GM12872 (cell line): Measurements from ENCODE around the gene COX5A.

Source experiments
- TF ChIP-seq, protein P1 (sequence below): IDR thresholded peaks from 3 replicates; pipeline ENCODE4 v1.5.1; 2011; ENCODE audit warnings: low read depth, mild to moderate bottlenecking, low read length, moderate library complexity; ENCODE audit not compliant: insufficient read depth

Gene COX5A

DNA sequence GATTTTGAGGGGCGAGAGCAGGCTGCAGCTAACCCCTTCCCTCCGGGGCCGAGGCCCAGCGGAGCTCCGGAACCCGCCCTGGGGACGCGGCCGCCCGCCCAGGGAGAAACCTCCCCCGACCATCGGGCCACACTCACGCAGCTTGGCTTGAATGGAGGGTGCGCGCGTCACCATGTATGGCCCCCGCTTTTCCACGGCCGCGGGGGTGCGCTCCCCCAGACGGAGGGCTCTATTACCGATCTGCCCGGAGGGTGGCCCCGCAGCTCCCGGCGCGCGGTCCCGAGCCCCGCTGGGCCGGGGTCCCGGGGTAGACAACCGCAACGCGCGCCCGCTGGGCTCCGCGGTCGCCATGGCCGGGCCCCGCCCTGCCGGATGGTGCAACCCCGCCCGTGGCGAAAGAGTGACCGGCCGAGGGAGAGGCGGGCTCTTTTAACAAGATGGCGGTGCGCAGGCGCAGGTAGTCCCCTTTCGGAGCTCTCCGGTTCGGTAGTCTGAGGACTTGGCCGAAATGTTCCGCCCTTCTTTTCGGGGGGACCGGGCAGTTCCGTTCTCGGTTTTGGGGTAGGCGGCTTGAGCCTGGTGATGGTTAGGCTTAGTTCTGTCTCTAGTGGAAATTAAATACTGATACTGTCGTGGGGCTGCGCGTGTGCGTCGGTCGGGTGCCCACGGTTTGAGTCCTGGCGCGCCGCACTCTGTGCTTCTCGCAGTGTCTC is 31.3 kb downstream of the COX5A start, which contains the start of gene FAM219B:
TSS of gene FAM219B (minus strand) at position 402 of the 713 bp plus-strand sequence. CDS start at position 351, 51 bp downstream.
- TF ChIP-seq, protein P1, sequence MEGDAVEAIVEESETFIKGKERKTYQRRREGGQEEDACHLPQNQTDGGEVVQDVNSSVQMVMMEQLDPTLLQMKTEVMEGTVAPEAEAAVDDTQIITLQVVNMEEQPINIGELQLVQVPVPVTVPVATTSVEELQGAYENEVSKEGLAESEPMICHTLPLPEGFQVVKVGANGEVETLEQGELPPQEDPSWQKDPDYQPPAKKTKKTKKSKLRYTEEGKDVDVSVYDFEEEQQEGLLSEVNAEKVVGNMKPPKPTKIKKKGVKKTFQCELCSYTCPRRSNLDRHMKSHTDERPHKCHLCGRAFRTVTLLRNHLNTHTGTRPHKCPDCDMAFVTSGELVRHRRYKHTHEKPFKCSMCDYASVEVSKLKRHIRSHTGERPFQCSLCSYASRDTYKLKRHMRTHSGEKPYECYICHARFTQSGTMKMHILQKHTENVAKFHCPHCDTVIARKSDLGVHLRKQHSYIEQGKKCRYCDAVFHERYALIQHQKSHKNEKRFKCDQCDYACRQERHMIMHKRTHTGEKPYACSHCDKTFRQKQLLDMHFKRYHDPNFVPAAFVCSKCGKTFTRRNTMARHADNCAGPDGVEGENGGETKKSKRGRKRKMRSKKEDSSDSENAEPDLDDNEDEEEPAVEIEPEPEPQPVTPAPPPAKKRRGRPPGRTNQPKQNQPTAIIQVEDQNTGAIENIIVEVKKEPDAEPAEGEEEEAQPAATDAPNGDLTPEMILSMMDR, result no peak

DNA sequence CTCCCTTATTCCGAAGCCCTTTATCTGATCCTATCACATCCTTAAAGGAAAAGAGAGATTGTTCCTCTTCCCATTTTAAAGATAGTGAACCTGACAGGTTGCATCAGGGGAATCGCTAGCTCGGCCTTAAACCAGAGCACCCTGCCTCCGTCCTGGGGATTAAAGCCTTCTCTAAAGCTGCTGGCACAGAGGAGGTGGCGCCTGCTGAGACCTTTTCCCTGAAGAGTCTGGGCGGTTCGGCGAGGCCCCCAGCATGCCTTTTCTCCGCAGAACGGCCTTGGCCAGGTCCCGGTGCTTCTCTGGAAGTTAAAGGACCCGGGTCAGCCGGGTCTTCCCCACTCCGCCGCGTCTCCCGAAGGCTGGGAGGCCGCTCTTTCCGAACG is 31.8 kb downstream of the COX5A start:
- TF ChIP-seq, protein P1, result no peak

DNA sequence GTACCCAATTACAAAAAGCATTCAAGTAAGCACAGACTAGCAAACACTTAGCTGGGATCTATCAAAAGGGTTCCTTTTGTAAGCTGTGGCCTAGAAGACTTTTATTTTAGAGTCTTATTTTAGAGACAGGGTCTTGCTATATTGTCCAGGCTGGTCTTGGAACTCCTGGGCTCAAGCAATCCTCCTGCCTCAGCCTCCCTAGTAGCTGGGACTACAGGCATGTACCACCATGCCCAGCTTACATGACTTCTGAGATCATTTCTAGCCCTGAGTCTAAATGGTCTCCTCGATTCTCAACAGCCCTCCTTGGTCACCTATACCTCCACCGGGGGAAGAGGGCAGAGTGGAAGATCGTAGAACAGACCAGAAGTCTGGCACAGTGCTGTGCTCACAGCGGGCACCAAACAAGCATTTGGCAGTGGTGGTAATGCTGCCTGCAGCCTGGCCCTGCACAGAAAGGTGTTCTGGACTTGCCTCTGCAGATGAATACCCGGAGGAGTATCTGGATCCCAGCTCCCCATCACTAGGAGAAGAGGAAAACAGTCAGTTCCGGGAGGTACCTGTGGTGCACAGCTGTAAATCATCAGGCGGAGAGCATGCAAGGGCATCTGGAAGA is 33.6 kb downstream of the COX5A start:
- TF ChIP-seq, protein P1, result no peak

DNA sequence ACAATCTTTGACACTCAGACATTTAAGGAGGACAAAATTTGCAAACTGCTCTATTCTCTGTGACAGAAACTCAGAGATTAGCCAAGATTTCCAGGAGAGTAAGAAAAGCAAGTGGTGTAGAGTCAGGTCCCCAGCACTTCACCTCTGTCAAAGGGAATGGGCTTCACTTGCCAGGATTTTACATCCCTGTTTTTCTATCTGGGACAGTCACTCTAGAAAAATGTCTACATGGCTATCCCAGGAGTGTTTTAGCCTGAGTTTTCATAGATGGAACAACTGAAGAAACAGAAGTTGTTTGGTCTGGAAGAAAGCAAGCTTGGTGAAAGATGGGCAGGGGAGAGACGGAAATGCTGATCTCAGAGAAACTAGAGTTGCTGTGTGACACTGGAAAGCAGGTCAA is 34.2 kb downstream of the COX5A start:
- TF ChIP-seq, protein P1, result no peak

DNA sequence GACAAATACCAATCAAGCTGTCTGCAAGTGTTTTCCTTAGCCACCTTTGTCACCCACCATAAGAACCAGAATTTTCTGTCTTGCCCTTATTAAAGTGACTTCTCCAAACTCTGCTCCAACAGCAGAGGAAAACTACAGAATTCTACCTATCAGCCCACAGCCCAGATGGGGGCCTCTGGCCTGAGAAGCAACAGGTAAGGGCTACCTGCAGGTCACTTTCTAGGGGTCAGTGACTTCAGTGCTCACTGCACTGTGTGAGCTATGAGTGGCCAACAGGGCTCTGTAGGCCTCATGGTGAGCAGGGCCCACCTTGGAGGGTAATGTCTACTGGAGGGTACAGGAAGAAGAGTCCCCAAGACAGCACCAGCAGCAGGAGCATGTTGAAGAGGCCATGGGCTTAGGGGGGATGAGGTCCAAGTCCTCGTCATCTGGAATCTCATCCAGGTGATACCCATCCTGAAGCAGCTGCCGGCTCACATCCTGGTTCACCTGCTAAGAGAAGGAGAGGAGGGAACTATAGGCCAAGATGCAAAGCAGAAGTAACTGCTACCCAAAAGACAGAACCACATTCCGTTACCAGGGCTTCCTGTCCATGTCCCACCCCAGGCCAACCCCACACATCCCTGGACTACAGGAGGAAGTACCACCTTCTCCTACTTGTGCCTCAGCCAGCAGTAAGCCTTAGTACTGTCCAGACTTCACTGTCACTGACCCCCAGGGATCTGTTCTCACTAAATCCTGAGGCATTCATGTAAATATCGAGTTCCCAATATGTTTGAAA is 35.4 kb downstream of the COX5A start:
- TF ChIP-seq, protein P1, result peak; percentile 9; the same call in 1 of the 3 replicates

DNA sequence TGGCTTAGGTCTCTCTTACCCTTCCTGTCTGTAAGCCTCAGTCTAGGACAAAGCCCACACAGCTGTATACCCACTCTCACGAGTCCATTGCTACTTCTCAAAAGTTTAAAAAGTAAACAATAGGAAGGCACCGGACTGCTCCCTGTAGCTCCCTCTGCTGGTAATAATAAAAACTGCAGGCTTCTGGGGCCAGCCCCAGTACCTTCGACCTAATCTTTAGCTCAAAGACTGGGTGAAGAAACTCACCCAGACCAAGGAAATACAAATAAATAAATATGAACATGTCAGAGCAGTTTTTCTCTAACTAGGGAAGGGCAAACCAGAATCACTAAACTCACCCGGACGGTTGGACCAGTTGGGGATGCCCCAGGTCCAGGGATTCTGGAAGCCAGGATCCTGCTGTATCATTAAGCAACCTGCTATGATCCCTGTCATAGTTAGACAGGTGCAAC is 36.2 kb downstream of the COX5A start:
- TF ChIP-seq, protein P1, result peak; percentile 74

DNA sequence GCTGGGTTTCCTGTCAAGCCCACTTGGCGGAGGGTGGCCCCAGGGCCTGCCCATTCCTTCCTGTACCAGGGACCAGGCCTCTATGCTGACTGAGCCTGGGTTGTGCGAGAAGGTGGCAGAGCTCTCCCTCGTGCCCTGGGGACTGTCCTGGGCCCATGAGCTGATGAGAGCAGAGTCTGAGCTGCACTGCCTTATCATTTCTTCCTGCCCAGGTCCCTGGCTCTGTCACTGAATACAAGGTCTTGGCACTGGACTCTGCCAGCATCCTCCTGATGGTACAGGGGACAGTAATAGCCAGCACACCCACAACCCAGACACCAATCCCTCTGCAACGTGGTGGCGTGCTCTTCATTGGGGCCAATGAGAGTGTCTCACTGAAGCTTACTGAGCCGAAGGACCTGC is 40.6 kb downstream of the COX5A start:
- TF ChIP-seq, protein P1, result no peak
